Sigmoid colon (tissue), 7 donors: Measurements from ENCODE around the gene IRGQ. TPM values are rescaled to one million over a fixed set of nuclear protein-coding genes. Genes with fewer than 3 reads are reported as not detected.

Experiments
- DNase-seq: peaks from one replicate; pipeline ENCODE4 v3.0.0-alpha.2; 2019
- H3K27ac ChIP-seq, 4 donors: fragments of 200-600 bp; sonication (generic); one replicate each; pipeline ENCODE4 v1.5.1; 2016 to 2019; ENCODE audit warnings: mild to moderate bottlenecking in 1 of 4
- H3K27me3 ChIP-seq, 3 donors: fragments of 200-600 bp; sonication (generic); one replicate each; pipeline ENCODE4 v1.5.1; 2019; ENCODE audit warnings: mild to moderate bottlenecking in 1 of 3
- H3K36me3 ChIP-seq, 4 donors: fragments of 200-600 bp; sonication (generic); one replicate each; pipeline ENCODE4 v1.5.1; 2016 to 2019
- H3K4me1 ChIP-seq, 4 donors: fragments of 200-600 bp; sonication (generic); one replicate each; pipeline ENCODE4 v1.5.1; 2017 to 2019
- H3K4me3 ChIP-seq, 4 donors: fragments of 200-600 bp; sonication (generic); one replicate each; pipeline ENCODE4 v1.5.1; 2017 to 2019; ENCODE audit warnings: mild to moderate bottlenecking in 2 of 4, moderate library complexity in 1 of 4
- H3K9me3 ChIP-seq, 4 donors: fragments of 200-600 bp in 3 of 4; sonication (generic) in 3 of 4; one replicate each; pipeline versions ENCODE4 v1.5.1 to v1.6.1; 2013 to 2019
- CTCF ChIP-seq, 4 experiments: fragments of 450-650 bp in 3 of 4; fragments of 200-600 bp in 1 of 4; IDR thresholded peaks; one replicate each; pipeline ENCODE4 v1.5.1; 2016 to 2019; ENCODE audit warnings: antibody characterized with exemption in 4 of 4, mild to moderate bottlenecking in 3 of 4, moderate library complexity in 2 of 4
- EP300 ChIP-seq, 4 donors: sonication (generic); formaldehyde crosslinking; IDR thresholded peaks; one replicate each; pipeline ENCODE4 v1.6.1; 2017; ENCODE audit warnings: antibody characterized with exemption in 4 of 4
- POLR2A ChIP-seq, 2 donors: fragments of 450-650 bp; IDR thresholded peaks; one replicate each; pipeline ENCODE4 v1.6.1; 2016; ENCODE audit warnings: antibody characterized with exemption in 2 of 2, mild to moderate bottlenecking in 2 of 2, moderate library complexity in 2 of 2
- POLR2AphosphoS5 ChIP-seq, 4 donors: sonication (generic); formaldehyde crosslinking; IDR thresholded peaks; one replicate each; pipeline ENCODE4 v1.6.1; 2017; ENCODE audit warnings: antibody characterized with exemption in 4 of 4
- WGBS, 2 donors: extraction: QIAGEN DNeasy Blood & Tissue Kit; methylation state at CpG; one replicate each; pipeline ENCODE4 v1.1.7; 2013; 5-methylcytosine and 5-hydroxymethylcytosine counted together
- intact Hi-C: fragments of 100-400 bp; cut with DNase I; formaldehyde crosslinking; loops from one replicate; pipeline ENCODE4 v1.15.1; 2023
- polyA plus RNA-seq, 3 donors: library from polyadenylated mRNA; stranded (reverse); fragments of 200-250 nt; gene quantifications; one replicate each; pipeline ENCODE4 v1.2.3, GENCODE V29; 2013
- total RNA-seq, 4 donors: library from RNA; depleted of rRNA; stranded (reverse); fragments of >200 nt; gene quantifications; one replicate each; pipeline ENCODE4 v1.1.0, GENCODE V29; 2016
- donor health status: healthy with polysubstance abuse.
- donor health status: Bipolar disorder and iron deficiency.
- donor health status: healthy.

The IRGQ gene
- total and polyA plus RNA-seq, 7 donors = 3.9 to 24.4 (median 13.5) TPM

- Histone ChIP-seq H3K9me3 (peaks cover 0 to 7% (median 0%) of the 10 kb centered on the region in 4 donors), H3K36me3 (peaks cover 0 to 61% (median 30%) of the 10 kb centered on the region in 4 donors), H3K27ac (no peak overlapping the region), H3K4me3 (no peak overlapping the region), H3K27me3 (no peaks in the 10 kb centered on the region), H3K4me1 (peaks cover 0 to 19% (median 18%) of the 10 kb centered on the region in 4 donors)
- intact Hi-C loops = loop anchor here (5.0 kb wide), 1 partner anchor 33 kb away; no protein-coding TSS in a partner anchor
- no peak for TF ChIP-seq CTCF (IDR thresholded peaks at IDR 0.05)
- TF ChIP-seq POLR2A (IDR thresholded peaks at IDR 0.05) = no peak
- no peak for TF ChIP-seq EP300 (IDR thresholded peaks at IDR 0.05)
- no peak for DNase-seq
Observed at GRCh38 chr19:43538922-43539321, 57.0 kb downstream of the IRGQ start.

DNA sequence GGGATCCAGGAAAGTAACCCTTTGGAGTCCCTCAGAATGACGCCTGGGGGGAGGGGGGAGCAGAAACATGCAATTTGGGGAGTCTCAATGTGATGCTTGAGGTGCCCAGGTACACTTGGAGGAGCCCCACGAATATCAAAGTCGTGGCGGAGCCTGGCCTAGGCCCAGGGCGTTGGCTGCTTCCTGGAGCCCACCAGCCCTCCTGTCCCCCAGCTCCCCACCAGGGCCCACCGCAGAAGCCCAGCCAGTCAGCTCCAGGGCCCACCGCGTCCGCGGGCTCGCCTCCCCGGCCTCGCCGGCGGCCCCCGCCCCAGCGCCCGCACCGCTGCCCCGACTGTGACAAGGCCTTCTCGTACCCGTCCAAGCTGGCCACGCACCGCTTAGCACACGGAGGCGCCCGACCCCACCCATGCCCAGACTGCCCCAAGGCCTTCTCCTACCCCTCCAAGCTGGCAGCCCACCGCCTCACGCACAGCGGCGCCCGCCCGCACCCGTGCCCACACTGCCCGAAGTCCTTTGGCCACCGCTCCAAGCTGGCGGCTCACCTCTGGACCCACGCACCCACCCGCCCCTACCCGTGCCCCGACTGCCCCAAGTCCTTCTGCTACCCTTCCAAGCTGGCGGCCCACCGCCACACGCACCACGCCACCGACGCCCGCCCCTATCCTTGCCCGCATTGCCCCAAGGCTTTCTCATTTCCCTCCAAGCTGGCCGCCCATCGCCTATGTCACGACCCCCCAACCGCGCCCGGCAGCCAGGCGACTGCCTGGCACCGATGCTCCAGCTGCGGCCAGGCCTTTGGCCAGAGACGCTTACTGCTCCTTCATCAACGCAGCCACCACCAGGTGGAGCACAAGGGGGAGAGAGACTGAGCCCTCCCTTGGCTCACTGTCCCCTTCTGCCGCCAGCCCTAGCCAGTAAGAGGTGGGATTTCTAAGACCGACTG lies 60.8 kb downstream of the IRGQ start:
- Histone ChIP-seq H3K27me3 (no peaks in the 10 kb centered on the region), H3K36me3 (peaks cover 0 to 24% (median 15%) of the 10 kb centered on the region in 4 donors), H3K9me3 (peaks cover 0 to 7% (median 0%) of the 10 kb centered on the region in 4 donors), H3K4me1 (peaks cover 0 to 34% (median 29%) of the 10 kb centered on the region in 4 donors), H3K4me3 (peak overlapping the region in 3 of 4 donors; percentile 52 to 66 (median 60)), H3K27ac (peak overlapping the region; percentile 93 to 98 (median 96))
- TF ChIP-seq POLR2AphosphoS5 (IDR thresholded peaks at IDR 0.05) = peak in 3 of 4 donors; percentile 15 to 40 (median 35)
- TF ChIP-seq EP300 (IDR thresholded peaks at IDR 0.05) = no peak
- TF ChIP-seq CTCF (IDR thresholded peaks at IDR 0.05) = peak in 3 of 4 experiments; percentile 52 to 68 (median 62)
- intact Hi-C loops = loop anchor here (1.0 to 5.0 kb wide), 4 partner anchors 37 to 132 kb away; partner anchors contain the start of genes IRGQ and ZNF576
- DNase-seq = peak; percentile 87
- 72 to 82% methylated on average over 62 of the region's 62 CpGs for WGBS, 2 donors

Other genes starting within 250 kb of the IRGQ start
- under 1 TPM in 1 of 4 donors, not detected in 3; 0.14 TPM for gene CD177, start 242.4 kb downstream of the IRGQ start, total RNA-seq
- gene CD177, start 242.4 kb downstream of the IRGQ start, polyA plus RNA-seq = 10 to 100 TPM; 54.1 to 91.8 (median 62.7) TPM
- not detected for gene TEX101, start 181.2 kb downstream of the IRGQ start, total RNA-seq
- gene TEX101, start 181.2 kb downstream of the IRGQ start, polyA plus RNA-seq = under 1 TPM in 1 of 3 donors, not detected in 2; 0.22 TPM
- gene LYPD3, start 130.5 kb downstream of the IRGQ start, total RNA-seq = 1 to 10 TPM in 3 of 4 donors, not detected in 1; 1.2 to 1.8 (median 1.8) TPM
- 1 to 10 TPM in 1 of 3 donors, under 1 TPM in 2; 0.46 to 1.6 (median 0.60) TPM for gene LYPD3, start 130.5 kb downstream of the IRGQ start, polyA plus RNA-seq
- gene PHLDB3, start 91.4 kb downstream of the IRGQ start, total RNA-seq = 10 to 100 TPM in 2 of 4 donors, 1 to 10 TPM in 2; 5.7 to 12.5 (median 10.1) TPM
- 10 to 100 TPM in 1 of 3 donors, 1 to 10 TPM in 2; 6.5 to 16.0 (median 9.0) TPM for gene PHLDB3, start 91.4 kb downstream of the IRGQ start, polyA plus RNA-seq
- gene ETHE1, start 68.9 kb downstream of the IRGQ start, total RNA-seq = 10 to 100 TPM; 40.7 to 57.9 (median 52.1) TPM
- gene ETHE1, start 68.9 kb downstream of the IRGQ start, polyA plus RNA-seq = 100 to 1,000 TPM; 429 to 575 (median 512) TPM
- under 1 TPM in 1 of 4 donors, not detected in 3; 0.14 TPM for gene ZNF575, start 62.9 kb downstream of the IRGQ start, total RNA-seq
- 1 to 10 TPM; 4.0 to 4.2 (median 4.2) TPM for gene ZNF575, start 62.9 kb downstream of the IRGQ start, polyA plus RNA-seq
- 10 to 100 TPM; 15.1 to 31.8 (median 24.0) TPM for gene XRCC1, start 20.6 kb downstream of the IRGQ start, total RNA-seq
- gene XRCC1, start 20.6 kb downstream of the IRGQ start, polyA plus RNA-seq = 10 to 100 TPM in 2 of 3 donors, 1 to 10 TPM in 1; 8.8 to 19.9 (median 10.2) TPM
- 10 to 100 TPM in 3 of 4 donors, 1 to 10 TPM in 1; 6.6 to 21.0 (median 13.3) TPM for gene PINLYP, start 20.3 kb downstream of the IRGQ start, total RNA-seq
- gene PINLYP, start 20.3 kb downstream of the IRGQ start, polyA plus RNA-seq = 10 to 100 TPM in 1 of 3 donors, 1 to 10 TPM in 2; 1.4 to 10.8 (median 3.7) TPM
- 10 to 100 TPM; 12.1 to 23.3 (median 14.8) TPM for gene ZNF576, start 461 bp upstream of the IRGQ start, total RNA-seq
- gene ZNF576, start 461 bp upstream of the IRGQ start, polyA plus RNA-seq = 10 to 100 TPM; 15.0 to 21.5 (median 19.8) TPM
- gene SRRM5, start 16.0 kb upstream of the IRGQ start, total RNA-seq = 1 to 10 TPM in 1 of 4 donors, under 1 TPM in 2, not detected in 1; 0.27 to 1.1 (median 0.36) TPM
- gene SRRM5, start 16.0 kb upstream of the IRGQ start, polyA plus RNA-seq = under 1 TPM in 1 of 3 donors, not detected in 2; 0.66 TPM
- gene ZNF428, start 23.5 kb upstream of the IRGQ start, total RNA-seq = 10 to 100 TPM; 22.5 to 39.6 (median 35.6) TPM
- gene ZNF428, start 23.5 kb upstream of the IRGQ start, polyA plus RNA-seq = 10 to 100 TPM; 18.0 to 40.2 (median 33.6) TPM
- 10 to 100 TPM; 16.4 to 21.7 (median 19.7) TPM for gene CADM4, start 43.7 kb upstream of the IRGQ start, total RNA-seq
- 1 to 10 TPM in 2 of 3 donors, under 1 TPM in 1; 0.92 to 5.7 (median 1.2) TPM for gene CADM4, start 43.7 kb upstream of the IRGQ start, polyA plus RNA-seq
- 10 to 100 TPM in 2 of 4 donors, 1 to 10 TPM in 2; 3.2 to 15.5 (median 9.8) TPM for gene PLAUR, start 74.0 kb upstream of the IRGQ start, total RNA-seq
- gene PLAUR, start 74.0 kb upstream of the IRGQ start, polyA plus RNA-seq = 10 to 100 TPM; 18.6 to 69.2 (median 53.9) TPM
- not detected for gene IRGC, start 119.9 kb upstream of the IRGQ start, total RNA-seq
- gene IRGC, start 119.9 kb upstream of the IRGQ start, polyA plus RNA-seq = not detected
- 10 to 100 TPM in 3 of 4 donors, 1 to 10 TPM in 1; 5.6 to 25.2 (median 13.8) TPM for gene SMG9, start 158.8 kb upstream of the IRGQ start, total RNA-seq
- gene SMG9, start 158.8 kb upstream of the IRGQ start, polyA plus RNA-seq = 10 to 100 TPM in 1 of 3 donors, 1 to 10 TPM in 2; 6.2 to 36.5 (median 8.4) TPM
- gene KCNN4, start 184.8 kb upstream of the IRGQ start, total RNA-seq = 1 to 10 TPM in 3 of 4 donors, under 1 TPM in 1; 0.71 to 3.3 (median 1.9) TPM
- gene KCNN4, start 184.8 kb upstream of the IRGQ start, polyA plus RNA-seq = 10 to 100 TPM in 1 of 3 donors, 1 to 10 TPM in 2; 3.7 to 48.7 (median 6.0) TPM
- gene LYPD5, start 206.3 kb upstream of the IRGQ start, total RNA-seq = 1 to 10 TPM in 3 of 4 donors, under 1 TPM in 1; 0.83 to 6.8 (median 1.5) TPM
- gene LYPD5, start 206.3 kb upstream of the IRGQ start, polyA plus RNA-seq = 10 to 100 TPM in 1 of 3 donors, 1 to 10 TPM in 1, under 1 TPM in 1; 0.60 to 10.6 (median 2.1) TPM
- 10 to 100 TPM; 10.7 to 14.9 (median 12.4) TPM for gene ZNF283, start 231.2 kb upstream of the IRGQ start, total RNA-seq
- 1 to 10 TPM; 1.2 to 3.2 (median 2.1) TPM for gene ZNF283, start 231.2 kb upstream of the IRGQ start, polyA plus RNA-seq